Body of pancreas (tissue), 4 donors: ENCODE data around the gene C19orf73. TPM values are rescaled to one million over a fixed set of nuclear protein-coding genes. Genes with fewer than 3 reads are reported as not detected.
A peak's percentile ranks its signal among the peaks of the same experiment; 100 is the strongest.

Experiments used
- ATAC-seq: fragments of 150-250 bp; one replicate; pipeline ENCODE4 v1.9.1; 2016
- DNase-seq, 4 donors: peaks; one replicate each; pipeline ENCODE4 v3.0.0-alpha.2; 2019
- H3K27ac ChIP-seq, 4 donors: fragments of 200-600 bp; sonication (generic); 1 replicate in 3 of 4; 2 replicates in 1 of 4; pipeline versions ENCODE4 v1.5.1 to v1.6.1; 2016 to 2019; ENCODE audit warnings: mild to moderate bottlenecking in 1 of 4, mixed read lengths in 1 of 4, moderate library complexity in 1 of 4
- H3K27me3 ChIP-seq, 2 donors: fragments of 200-600 bp; sonication (generic); one replicate each; pipeline ENCODE4 v1.6.0; 2016; ENCODE audit warnings: mild to moderate bottlenecking in 1 of 2
- H3K36me3 ChIP-seq, 2 donors: fragments of 200-600 bp; sonication (generic); replicated peaks in 1 of 2; 2 replicates each; pipeline ENCODE4 v1.5.1; 2016; ENCODE audit warnings: low read depth in 2 of 2; ENCODE audit not compliant: insufficient read depth in 1 of 2
- H3K4me1 ChIP-seq: fragments of 200-600 bp; sonication (generic); one replicate; pipeline ENCODE4 v1.6.0; 2016
- H3K4me3 ChIP-seq, 2 donors: fragments of 200-600 bp; sonication (generic); 1 replicate in 1 of 2; 2 replicates in 1 of 2; pipeline ENCODE4 v1.5.1; 2016 to 2019
- H3K9me3 ChIP-seq, 3 donors: fragments of 200-600 bp; sonication (generic); 1 replicate in 2 of 3; 2 replicates in 1 of 3; pipeline ENCODE4 v1.5.1; 2016
- CTCF ChIP-seq, 7 experiments: fragments of 450-650 bp in 4 of 7; fragments of 200-600 bp in 3 of 7; sonication (generic) in 3 of 7; IDR thresholded peaks; one replicate each; pipeline ENCODE4 v1.5.1; 2016 to 2019; ENCODE audit warnings: antibody characterized with exemption in 7 of 7
- POLR2A ChIP-seq, 3 donors: fragments of 450-650 bp; IDR thresholded peaks; one replicate each; pipeline ENCODE4 v1.6.1; 2016; ENCODE audit warnings: antibody characterized with exemption in 3 of 3, mild to moderate bottlenecking in 2 of 3
- WGBS, 2 donors: methylation state at CpG; one replicate each; pipeline ENCODE4 v1.1.5; 2017; 5-methylcytosine and 5-hydroxymethylcytosine counted together
- intact Hi-C: fragments of 100-400 bp; cut with DNase I; formaldehyde crosslinking; loops from one replicate; pipeline ENCODE4 v1.15.1; 2023
- total RNA-seq, 2 donors: library from RNA; depleted of rRNA; stranded (reverse); fragments of >200 nt; gene quantifications; one replicate each; pipeline ENCODE4 v1.1.0, GENCODE V29; 2016

The C19orf73 gene
- total RNA-seq, 2 donors from 2014 or later: 2.3 TPM; not detected in 1

GRCh38 chr19:49106648-49107135 lies 12.3 kb downstream of the C19orf73 start:
- no peaks in the 10 kb centered on the region for H3K27me3 ChIP-seq
- ATAC-seq: peak; percentile 60
- 49 to 62% methylated on average over 11 to 12 of the region's 12 CpGs for WGBS, 2 donors
- H3K4me1 ChIP-seq: peaks cover 8% of the 10 kb centered on the region
- TF ChIP-seq POLR2A (IDR thresholded peaks at IDR 0.05): no peak
- peak; percentile 51 to 71 (median 63) for TF ChIP-seq CTCF (IDR thresholded peaks at IDR 0.05)
- H3K4me3 ChIP-seq: no peak overlapping the region
- DNase-seq: peak; percentile 51 to 67 (median 55)
- intact Hi-C loops: no loop called here
- no peak overlapping the region for H3K27ac ChIP-seq
- peaks cover 7 to 14% of the 10 kb centered on the region in 2 donors for H3K36me3 ChIP-seq
- H3K9me3 ChIP-seq: no peaks in the 10 kb centered on the region

GRCh38 chr19:49104229-49104864 lies 14.6 kb downstream of the C19orf73 start:
- Histone ChIP-seq H3K36me3 (peaks cover 17 to 26% of the 10 kb centered on the region in 2 donors), H3K4me3 (no peak overlapping the region), H3K27me3 (no peaks in the 10 kb centered on the region), H3K4me1 (no peaks in the 10 kb centered on the region), H3K27ac (no peak overlapping the region), H3K9me3 (no peaks in the 10 kb centered on the region)
- no peak for DNase-seq
- WGBS, 2 donors: 83 to 90% methylated on average over 29 of the region's 30 CpGs
- intact Hi-C loops: no loop called here
- no peak for TF ChIP-seq POLR2A (IDR thresholded peaks at IDR 0.05)
- no peak for TF ChIP-seq CTCF (IDR thresholded peaks at IDR 0.05)
- no peak for ATAC-seq

- no peak for DNase-seq
- Histone ChIP-seq H3K27ac (no peak overlapping the region), H3K4me3 (no peak overlapping the region), H3K9me3 (no peaks in the 10 kb centered on the region), H3K27me3 (no peaks in the 10 kb centered on the region), H3K4me1 (peaks cover 2% of the 10 kb centered on the region), H3K36me3 (peaks cover 24 to 27% of the 10 kb centered on the region in 2 donors)
- intact Hi-C loops: no loop called here
- 89 to 92% methylated on average over 29 to 33 of the region's 33 CpGs for WGBS, 2 donors
- TF ChIP-seq CTCF (IDR thresholded peaks at IDR 0.05) (no peak), POLR2A (IDR thresholded peaks at IDR 0.05) (no peak)
- no peak for ATAC-seq
These were observed 15.4 kb downstream of the C19orf73 start for GRCh38 chr19:49103331-49104085.

GRCh38 chr19:49102303-49102702 lies 16.6 kb downstream of the C19orf73 start:
- no peaks in the 10 kb centered on the region for H3K9me3 ChIP-seq
- peaks cover 14% of the 10 kb centered on the region for H3K4me1 ChIP-seq
- intact Hi-C loops: no loop called here
- 80 to 93% methylated on average over 6 to 12 of the region's 12 CpGs for WGBS, 2 donors
- no peaks in the 10 kb centered on the region for H3K27me3 ChIP-seq
- no peak overlapping the region for H3K4me3 ChIP-seq
- DNase-seq (no peak), ATAC-seq (no peak)
- no peak overlapping the region for H3K27ac ChIP-seq
- peaks cover 26 to 29% of the 10 kb centered on the region in 2 donors for H3K36me3 ChIP-seq
- no peak for TF ChIP-seq POLR2A (IDR thresholded peaks at IDR 0.05)
- no peak for TF ChIP-seq CTCF (IDR thresholded peaks at IDR 0.05)
